H9 (cell line): ENCODE results near the gene EDIL3. TPM values are rescaled to one million over a fixed set of nuclear protein-coding genes. Genes with fewer than 3 reads are reported as not detected.

Source experiments
- DNase-seq: peaks from one replicate; pipeline ENCODE4 v3.0.0-alpha.2; 2017
- H2AFZ ChIP-seq: one replicate; pipeline ENCODE4 v1.6.1; 2013; ENCODE audit warnings: mild to moderate bottlenecking, low read length, control low read depth, moderate library complexity
- H2AK5ac ChIP-seq: 2 replicates; pipeline ENCODE4 v1.6.1; 2013; ENCODE audit warnings: low read length, control low read depth, mixed read lengths; ENCODE audit not compliant: insufficient read length
- H2BK120ac ChIP-seq: one replicate; pipeline ENCODE4 v1.6.1; 2013; ENCODE audit warnings: low read depth, mild to moderate bottlenecking, low read length, control low read depth, inconsistent platforms; ENCODE audit not compliant: poor library complexity, severe bottlenecking
- H2BK12ac ChIP-seq: 2 replicates; pipeline ENCODE4 v1.6.1; 2013; ENCODE audit warnings: low read length, control low read depth, mixed read lengths, low read depth; ENCODE audit not compliant: insufficient read length
- H2BK15ac ChIP-seq: 2 replicates; pipeline ENCODE4 v1.6.1; 2013; ENCODE audit warnings: low read depth, low read length, control low read depth
- H2BK20ac ChIP-seq: one replicate; pipeline ENCODE4 v1.6.1; 2013; ENCODE audit warnings: low read depth, mild to moderate bottlenecking, low read length, control low read depth, inconsistent platforms; ENCODE audit not compliant: poor library complexity, severe bottlenecking
- H2BK5ac ChIP-seq: 2 replicates; pipeline ENCODE4 v1.6.1; 2013; ENCODE audit warnings: low read length, control low read depth, mixed read lengths; ENCODE audit not compliant: insufficient read length
- H3K14ac ChIP-seq: 2 replicates; pipeline ENCODE4 v1.6.1; 2013; ENCODE audit warnings: low read length, control low read depth; ENCODE audit not compliant: insufficient read depth
- H3K18ac ChIP-seq: 2 replicates; pipeline ENCODE4 v1.6.1; 2013; ENCODE audit warnings: low read depth, mild to moderate bottlenecking, mixed read lengths, low read length, control low read depth; ENCODE audit not compliant: insufficient read length
- H3K23ac ChIP-seq: 2 replicates; pipeline ENCODE4 v1.6.1; 2013; ENCODE audit warnings: low read length, control low read depth, mixed read lengths, low read depth; ENCODE audit not compliant: insufficient read length
- H3K23me2 ChIP-seq: 2 replicates; pipeline ENCODE4 v1.6.1; 2013; ENCODE audit warnings: low read depth, mild to moderate bottlenecking, mixed read lengths, low read length, control low read depth; ENCODE audit not compliant: insufficient read length, poor library complexity, severe bottlenecking
- H3K27ac ChIP-seq: 2 replicates; pipeline ENCODE4 v1.5.1; 2013; ENCODE audit warnings: low read length, control low read depth, mixed read lengths, low read depth; ENCODE audit not compliant: insufficient read length
- H3K27me3 ChIP-seq: 2 replicates; pipeline ENCODE4 v1.6.1; 2013; ENCODE audit warnings: low read length, control low read depth, inconsistent platforms; ENCODE audit not compliant: insufficient read depth
- H3K4ac ChIP-seq: 2 replicates; pipeline ENCODE4 v1.6.1; 2013; ENCODE audit warnings: low read depth, mild to moderate bottlenecking, control low read depth, inconsistent platforms, low read length, moderate library complexity
- H3K4me1 ChIP-seq: 2 replicates; pipeline ENCODE4 v1.6.1; 2013; ENCODE audit warnings: low read length, control low read depth, inconsistent platforms; ENCODE audit not compliant: insufficient read depth
- H3K4me2 ChIP-seq: 2 replicates; pipeline ENCODE4 v1.6.1; 2013; ENCODE audit warnings: low read length, control low read depth, mixed read lengths; ENCODE audit not compliant: insufficient read length, insufficient read depth
- H3K56ac ChIP-seq: 2 replicates; pipeline ENCODE4 v1.6.1; 2013; ENCODE audit warnings: low read depth, mild to moderate bottlenecking, mixed read lengths, low read length, control low read depth; ENCODE audit not compliant: insufficient read length
- H3K79me1 ChIP-seq: 2 replicates; pipeline ENCODE4 v1.6.1; 2013; ENCODE audit warnings: low read depth, mild to moderate bottlenecking, moderate library complexity, low read length, control low read depth, inconsistent platforms; ENCODE audit not compliant: insufficient read depth, poor library complexity, severe bottlenecking
- H3K79me2 ChIP-seq: 2 replicates; pipeline ENCODE4 v1.6.1; 2013; ENCODE audit warnings: low read length, control low read depth, inconsistent platforms; ENCODE audit not compliant: insufficient read depth
- H3K9ac ChIP-seq: 2 replicates; pipeline ENCODE4 v1.6.1; 2013; ENCODE audit warnings: low read length, control low read depth, mixed read lengths; ENCODE audit not compliant: insufficient read length; ENCODE audit errors: extremely low read depth
- H3K9me3 ChIP-seq: one replicate; pipeline ENCODE4 v1.6.1; 2013; ENCODE audit warnings: low read depth, low read length, inconsistent platforms; ENCODE audit not compliant: control insufficient read depth
- H3T11ph ChIP-seq: one replicate; pipeline ENCODE4 v1.6.1; 2013; ENCODE audit warnings: mild to moderate bottlenecking, low read length, control low read depth, inconsistent platforms
- H4K20me1 ChIP-seq: one replicate; pipeline ENCODE4 v1.6.1; 2013; ENCODE audit not compliant: control insufficient read depth, insufficient read length, insufficient read depth
- H4K5ac ChIP-seq: 2 replicates; pipeline ENCODE4 v1.6.1; 2013; ENCODE audit warnings: low read depth, mild to moderate bottlenecking, mixed read lengths, low read length, control low read depth; ENCODE audit not compliant: insufficient read length
- H4K8ac ChIP-seq: replicated peaks from 2 replicates; pipeline ENCODE4 v1.6.1; 2013; ENCODE audit warnings: low read length, control low read depth, mixed read lengths, low read depth; ENCODE audit not compliant: insufficient read length
- H4K91ac ChIP-seq: 2 replicates; pipeline ENCODE4 v1.6.1; 2013; ENCODE audit warnings: low read depth, mild to moderate bottlenecking, moderate library complexity, mixed read lengths, low read length, control low read depth; ENCODE audit not compliant: insufficient read length
- H3K27ac Mint-ChIP-seq, 3 experiments: 2 replicates in 2 of 3; 3 replicates in 1 of 3; pipeline ENCODE4 v1.8.0; 2020 to 2021; ENCODE audit warnings: mixed read lengths in 3 of 3, mild to moderate bottlenecking in 1 of 3, moderate library complexity in 1 of 3
- H3K27me3 Mint-ChIP-seq: 2 replicates; pipeline ENCODE4 v1.8.0; 2021; ENCODE audit warnings: low read depth, mild to moderate bottlenecking, moderate library complexity, mixed read lengths
- H3K36me3 Mint-ChIP-seq, 3 experiments: 2 replicates in 2 of 3; 3 replicates in 1 of 3; pipeline ENCODE4 v1.8.0; 2020 to 2021; ENCODE audit warnings: low read depth in 3 of 3, mixed read lengths in 3 of 3; ENCODE audit not compliant: insufficient read depth in 1 of 3
- H3K4me1 Mint-ChIP-seq, 2 experiments: 2 replicates each; pipeline ENCODE4 v1.8.0; 2020; ENCODE audit warnings: mixed read lengths in 2 of 2
- H3K4me3 Mint-ChIP-seq, 2 experiments: 2 replicates in 1 of 2; 3 replicates in 1 of 2; pipeline ENCODE4 v1.8.0; 2020 to 2021; ENCODE audit warnings: mild to moderate bottlenecking in 2 of 2, mixed read lengths in 2 of 2, moderate library complexity in 1 of 2
- H3K9me3 Mint-ChIP-seq, 2 experiments: 2 replicates in 1 of 2; 3 replicates in 1 of 2; pipeline ENCODE4 v1.8.0; 2020; ENCODE audit warnings: mild to moderate bottlenecking in 2 of 2, mixed read lengths in 2 of 2, moderate library complexity in 1 of 2
- CTCF ChIP-seq: fragments of 200-600 bp; sonication (generic); conservative IDR thresholded peaks from 3 replicates; pipeline ENCODE4 v1.8.0; 2021; ENCODE audit warnings: antibody characterized with exemption, mild to moderate bottlenecking
- WGBS: extraction: QIAGEN DNeasy Blood & Tissue Kit; methylation state at CpG from one replicate; pipeline ENCODE4 v1.1.7; 2013; ENCODE audit warnings: missing lambda C conversion rate, low lambda C conversion rate, mixed read lengths; ENCODE audit not compliant: insufficient read length; ENCODE audit errors: extremely low coverage; 5-methylcytosine and 5-hydroxymethylcytosine counted together
- total RNA-seq: library from RNA; stranded (reverse); gene quantifications from 2 replicates; pipeline ENCODE4 v1.2.1, GENCODE V29; 2021

EDIL3 gene
- total RNA-seq, 1 experiment from 2014 or later: 61.9 TPM

GRCh38 chr5:84299959-84300358 is 84.7 kb downstream of the EDIL3 start:
- H3K27ac ChIP-seq: no peak overlapping the region
- H4K5ac ChIP-seq: no peak overlapping the region
- H2BK20ac ChIP-seq: no peak overlapping the region
- H3K4me3 Mint-ChIP-seq: no peak overlapping the region
- H3K14ac ChIP-seq: no peak overlapping the region
- H4K91ac ChIP-seq: no peak overlapping the region
- no peaks in the 10 kb centered on the region for H3K79me1 ChIP-seq
- H2AK5ac ChIP-seq: no peak overlapping the region
- no peaks in the 10 kb centered on the region for H3K27me3 Mint-ChIP-seq
- H3K23me2 ChIP-seq: no peaks in the 10 kb centered on the region
- H2BK15ac ChIP-seq: no peak overlapping the region
- H3T11ph ChIP-seq: no peak overlapping the region
- no CpG with 5 or more reads among the region's 1 CpG for WGBS
- H4K8ac ChIP-seq: no peak overlapping the region
- 0 out of 4 replicates have a peak, but pooled peaks cover 0 to 5% of the 10 kb centered on the region in 2 experiments for H3K4me1 Mint-ChIP-seq
- TF ChIP-seq CTCF: no peak
- H3K9ac ChIP-seq: no peak overlapping the region
- H3K4me1 ChIP-seq: no peaks in the 10 kb centered on the region
- H3K27ac Mint-ChIP-seq: no peak overlapping the region; a peak in 1 of 7 replicates
- no peak overlapping the region for H2BK120ac ChIP-seq
- no peak overlapping the region for H2BK5ac ChIP-seq
- H3K9me3 ChIP-seq: no peaks in the 10 kb centered on the region
- no peaks in the 10 kb centered on the region for H4K20me1 ChIP-seq
- H3K9me3 Mint-ChIP-seq: no peaks in the 10 kb centered on the region
- no peak overlapping the region for H3K56ac ChIP-seq
- no peaks in the 10 kb centered on the region for H3K27me3 ChIP-seq
- no peak overlapping the region for H3K4me2 ChIP-seq
- H3K18ac ChIP-seq: no peak overlapping the region
- peaks cover 0 to 7% (median 2%) of the 10 kb centered on the region in 3 experiments; a peak in 3 of 7 replicates for H3K36me3 Mint-ChIP-seq
- no peak overlapping the region for H2AFZ ChIP-seq
- no peak overlapping the region for H2BK12ac ChIP-seq
- no peak overlapping the region for H3K23ac ChIP-seq
- no peak for DNase-seq
- no peak overlapping the region for H3K4ac ChIP-seq
- no peaks in the 10 kb centered on the region; the same call in 1 of the 2 replicates for H3K79me2 ChIP-seq
